NCI-H748 (cell line): ENCODE measurements around the gene ACSF2.

Experiments
- DNase-seq: peaks from one replicate; lab custom pipeline; 2025; ENCODE audit not compliant: unreplicated experiment; lab: John Stamatoyannopoulos, UW

The ACSF2 gene

GRCh38 chr17:50519141-50519834, 93.3 kb downstream of the ACSF2 start:
- no peak for DNase-seq

- DNase-seq = no peak
Observed at GRCh38 chr17:50520483-50520882, 94.5 kb downstream of the ACSF2 start.

GRCh38 chr17:50521514-50521913, 95.5 kb downstream of the ACSF2 start:
- no peak for DNase-seq

- DNase-seq = no peak
Observed at GRCh38 chr17:50522766-50523165, 96.7 kb downstream of the ACSF2 start.

GRCh38 chr17:50523208-50523607, 97.2 kb downstream of the ACSF2 start:
- no peak for DNase-seq
